SKM-1 treated with dmso at 0.1 percent for 144 hours (cell line): ENCODE results near the gene ASTN1.

Experiments
- DNase-seq: peaks from one replicate; lab custom pipeline; 2025; ENCODE audit not compliant: unreplicated experiment; lab: John Stamatoyannopoulos, UW

Gene ASTN1

GRCh38 chr1:176843352-176844297 lies 320.9 kb downstream of the ASTN1 start:
- peak; percentile 18 for DNase-seq

GRCh38 chr1:176841238-176841637 lies 323.3 kb downstream of the ASTN1 start:
- no peak for DNase-seq

GRCh38 chr1:176839216-176839615 lies 325.3 kb downstream of the ASTN1 start:
- DNase-seq = no peak

GRCh38 chr1:176838276-176838995 lies 326.1 kb downstream of the ASTN1 start:
- DNase-seq = no peak

- DNase-seq = no peak
Measured at GRCh38 chr1:176837708-176838107, 326.8 kb downstream of the ASTN1 start.

- no peak for DNase-seq
Measured at GRCh38 chr1:176831150-176831549, 333.4 kb downstream of the ASTN1 start.

GRCh38 chr1:176829261-176829660 lies 335.3 kb downstream of the ASTN1 start:
- DNase-seq = no peak

GRCh38 chr1:176826265-176826664 lies 338.2 kb downstream of the ASTN1 start:
- no peak for DNase-seq

GRCh38 chr1:176820391-176821031 lies 344.0 kb downstream of the ASTN1 start:
- DNase-seq = no peak

GRCh38 chr1:176816232-176816631 lies 348.3 kb downstream of the ASTN1 start:
- DNase-seq = no peak

GRCh38 chr1:176815621-176816020 lies 348.9 kb downstream of the ASTN1 start:
- DNase-seq = no peak

- no peak for DNase-seq
Measured at GRCh38 chr1:176811511-176812288, 352.8 kb downstream of the ASTN1 start.

GRCh38 chr1:176809292-176809691 lies 355.2 kb downstream of the ASTN1 start:
- DNase-seq = no peak
